ENCODE data around the gene PDCL2.

DNA sequence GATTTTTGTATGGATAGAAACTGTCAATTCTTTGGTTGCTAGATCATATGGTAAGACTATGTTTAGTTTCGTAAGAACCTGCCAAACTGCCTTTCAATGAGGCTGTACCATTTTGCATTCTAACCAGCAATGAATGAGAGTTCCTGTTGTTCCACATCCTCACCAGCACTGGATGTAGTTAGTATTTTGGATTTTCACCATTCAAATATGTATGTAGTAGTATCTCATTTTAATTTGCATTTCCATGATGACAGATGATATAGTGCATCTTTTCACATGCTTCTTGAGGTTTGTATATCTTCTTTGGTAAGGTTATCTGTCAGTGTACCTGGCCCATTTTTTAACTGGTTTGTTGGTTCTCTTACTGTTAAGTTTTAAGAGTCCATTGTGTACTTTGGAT lies 80.0 kb downstream of the PDCL2 start:
- TF ChIP-seq EZH2 (IDR thresholded peaks at IDR 0.05; ENCODE audit: borderline replicate concordance, low read depth, low read length, poor library complexity, severe bottlenecking) (no peak), CTCF (conservative IDR thresholded peaks at IDR 0.05; ENCODE audit: low read depth, low read length) (no peak)

All from A673 (cell line).